ENCODE measurements around the gene GSG1L.
"Not testable (repeated sequence)": the region's sequence is repeated elsewhere in the genome, so short reads cannot be mapped to it uniquely, and the experiment has no call there.

GSG1L gene

DNA sequence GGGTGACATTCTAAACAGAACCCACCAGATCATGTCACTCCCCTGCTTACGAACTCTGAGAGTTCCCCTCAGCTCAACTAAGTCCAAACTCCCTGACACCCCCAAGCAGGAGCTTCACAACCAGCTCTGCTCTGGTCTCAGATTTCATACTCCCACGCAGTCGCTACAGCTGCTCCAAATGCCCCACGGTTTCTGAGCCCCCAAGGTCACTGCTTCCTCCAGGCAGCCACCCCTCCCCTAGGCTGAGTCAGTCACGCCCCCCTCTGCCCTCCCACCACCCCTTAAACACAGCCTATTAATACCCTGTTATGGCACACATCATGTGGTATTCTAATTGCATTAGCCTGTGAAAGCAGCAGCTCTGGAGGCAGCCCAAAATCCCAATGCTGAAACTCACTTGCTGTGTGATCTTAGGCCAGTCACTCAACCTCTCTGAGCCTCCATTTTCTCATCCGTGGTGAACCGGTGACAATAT, 51.5 kb downstream of the GSG1L start:
- peak; percentile 46 for DNase-seq

DNA sequence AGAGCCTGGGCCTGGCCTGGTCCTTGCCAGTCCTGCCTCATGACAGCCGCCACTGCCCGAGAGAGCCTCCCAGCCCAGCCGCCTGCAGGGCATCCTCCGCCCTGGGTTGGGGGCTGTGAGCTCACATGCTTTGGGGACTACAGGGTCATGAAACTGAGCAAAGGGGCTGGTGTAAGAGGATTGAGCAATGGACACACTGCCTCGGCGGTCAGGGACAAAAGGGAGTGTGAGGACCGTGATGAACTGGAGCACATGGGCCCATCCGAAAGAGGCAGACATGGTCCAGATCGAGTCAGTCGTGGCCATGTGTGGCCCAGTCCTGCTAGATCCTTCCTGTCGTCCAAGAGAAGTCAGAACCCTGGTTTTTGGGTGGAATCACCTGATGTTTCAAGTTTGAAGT, 52.3 kb downstream of the GSG1L start:
- DNase-seq, result no peak

DNA sequence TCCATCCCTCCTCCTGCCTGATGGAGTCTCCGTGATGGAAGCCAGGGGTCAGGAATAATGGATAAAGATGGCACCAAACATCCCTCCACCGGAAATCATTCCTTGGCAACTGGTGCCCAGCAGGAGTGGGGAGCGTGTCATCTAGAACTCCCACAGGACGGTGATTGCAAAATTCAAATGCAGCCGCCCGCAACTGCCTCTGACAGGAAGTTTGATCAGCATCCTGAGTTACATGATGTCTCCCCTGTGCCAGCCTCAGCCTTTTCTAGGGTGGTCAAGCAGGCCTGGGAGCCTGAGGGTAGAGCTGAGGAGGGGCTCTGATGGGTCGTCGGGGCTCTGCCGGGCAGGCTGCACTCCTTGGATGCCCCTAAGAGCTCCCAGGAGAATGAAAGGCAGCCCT, 52.8 kb downstream of the GSG1L start:
- DNase-seq, result no peak

DNA sequence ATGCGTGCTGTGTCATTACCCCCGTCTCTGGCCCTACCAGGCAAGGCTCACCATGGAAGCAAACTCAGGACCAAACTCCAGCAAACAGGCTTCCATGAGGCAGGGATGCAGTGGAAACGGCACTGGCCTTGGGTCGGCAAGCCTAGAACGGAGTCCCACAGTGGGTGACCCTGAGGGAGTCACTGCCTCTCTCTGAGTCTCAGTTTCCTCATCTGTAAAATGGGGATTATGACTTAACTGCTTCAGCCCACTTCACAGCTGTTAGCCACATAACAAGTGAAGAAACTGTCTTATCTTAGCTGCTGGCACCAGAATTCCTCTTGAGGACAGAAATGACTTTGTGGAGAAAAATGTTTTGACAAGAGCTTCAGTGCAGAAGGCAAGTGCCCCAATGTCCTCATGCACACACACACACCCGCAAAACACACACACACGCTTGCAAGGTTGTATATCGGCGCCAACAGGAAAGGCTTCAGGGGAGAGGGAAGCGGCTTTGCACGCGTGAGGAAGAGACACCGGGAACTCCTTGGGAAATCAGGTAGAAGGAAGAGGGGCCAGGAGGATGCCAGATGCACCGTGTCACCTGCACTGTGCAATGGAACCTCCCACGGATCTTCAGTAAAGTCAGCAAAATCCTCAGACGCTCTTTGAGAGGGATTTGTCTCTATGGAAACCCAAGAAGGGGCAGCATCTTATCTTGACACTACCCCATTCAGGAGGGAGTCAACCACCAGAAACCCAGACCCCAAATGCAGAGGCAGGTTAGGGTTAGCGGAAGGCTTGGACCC, 53.7 kb downstream of the GSG1L start:
- no peak for DNase-seq

DNA sequence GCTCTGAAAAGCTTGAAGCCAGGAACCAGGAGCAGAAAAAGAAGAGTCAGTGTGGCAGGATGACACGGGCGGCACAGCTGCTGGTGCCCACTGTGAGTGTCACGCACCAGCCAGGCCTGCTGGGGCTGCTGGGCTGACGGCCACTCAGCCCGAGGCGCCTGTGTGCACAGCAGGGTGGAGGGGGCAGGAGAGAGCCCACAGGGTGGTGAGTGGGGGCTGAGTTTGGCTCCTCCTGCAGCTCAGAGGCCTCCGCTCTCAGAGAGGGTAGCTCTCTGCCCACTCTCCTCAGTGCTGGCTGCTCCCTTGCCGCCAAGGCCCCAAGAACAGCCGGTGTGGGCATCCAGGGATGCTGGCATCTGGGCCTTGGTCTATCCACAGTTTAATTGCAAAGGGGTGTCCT, 59.6 kb downstream of the GSG1L start:
- DNase-seq, result no peak

DNA sequence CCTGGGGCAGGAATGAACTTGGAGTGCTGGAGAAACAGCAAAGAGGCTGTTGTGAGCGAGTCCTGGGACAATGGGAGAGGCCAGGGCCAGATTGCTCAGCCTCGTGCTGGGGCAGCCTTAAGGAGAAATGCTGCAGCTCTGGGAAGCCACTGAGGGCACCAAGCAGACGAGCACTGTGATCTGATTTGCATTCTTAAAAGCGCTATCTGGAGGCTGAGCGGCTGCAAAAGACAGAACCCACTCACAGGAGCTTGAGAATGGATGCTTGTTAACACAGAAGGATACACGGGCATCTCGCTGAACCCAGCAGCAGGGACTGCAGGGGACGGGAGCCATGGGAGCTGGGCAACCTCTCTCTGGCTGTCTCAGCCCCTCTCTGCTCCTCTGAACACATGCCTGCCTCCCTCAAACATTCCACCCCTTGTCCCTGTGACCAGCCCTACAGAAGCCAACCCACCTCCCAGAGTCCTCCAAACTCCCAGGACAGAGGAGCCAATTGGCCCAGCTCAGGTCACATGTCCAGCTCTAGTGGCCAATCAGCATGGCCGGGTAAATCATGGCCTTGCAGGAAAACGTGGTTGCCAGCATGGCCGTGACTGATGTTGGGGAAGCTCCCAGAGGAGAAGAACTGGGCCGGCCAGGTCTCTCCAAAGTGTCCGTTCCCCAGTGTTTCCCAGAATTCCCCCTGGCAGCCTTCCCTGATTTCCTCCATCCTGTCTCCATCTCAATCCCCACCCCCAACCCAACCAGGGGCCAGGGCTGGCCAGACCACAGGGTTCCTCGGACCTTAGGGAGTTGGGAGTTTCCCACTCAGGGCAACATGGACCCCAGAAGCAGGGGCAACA, 60.3 kb downstream of the GSG1L start:
- DNase-seq, result no peak

DNA sequence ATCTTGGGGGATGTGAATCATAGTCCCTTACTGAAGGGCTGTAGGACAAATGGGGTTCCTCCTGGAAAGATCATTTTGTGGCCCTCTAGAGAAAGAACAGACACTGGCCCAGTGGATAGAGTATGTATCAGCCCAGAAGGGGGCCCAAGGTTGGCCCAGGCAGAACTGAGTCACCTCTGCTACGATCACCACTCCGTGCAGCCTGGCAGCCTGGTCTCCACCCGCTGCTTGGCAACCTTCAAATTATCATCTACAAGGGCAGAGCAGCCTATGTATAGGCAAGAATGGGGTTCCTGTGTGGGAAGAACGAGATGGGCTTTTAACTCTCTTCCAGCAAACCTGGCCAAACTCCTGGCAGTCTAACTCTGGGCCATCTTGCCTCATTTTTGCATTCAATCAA, 61.9 kb downstream of the GSG1L start:
- DNase-seq, result no peak

DNA sequence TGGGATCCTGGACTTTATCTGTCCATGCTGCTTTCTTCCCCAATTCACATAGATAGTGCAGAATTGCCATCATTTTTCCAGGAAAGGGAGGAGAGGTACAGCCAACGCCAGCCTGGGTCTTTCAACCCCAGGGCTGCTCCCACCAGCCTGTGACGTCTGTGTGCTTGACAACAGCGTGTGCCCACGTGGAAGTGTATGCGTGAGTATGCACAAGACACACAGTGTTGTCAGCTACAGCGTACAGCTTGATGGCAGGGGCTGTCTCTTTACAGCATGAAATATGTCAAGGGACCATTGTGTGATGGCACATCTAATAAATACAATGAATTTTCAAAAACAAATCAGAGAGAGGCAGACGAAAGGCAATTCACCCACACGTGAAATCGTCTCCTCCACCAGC, 62.3 kb downstream of the GSG1L start:
- DNase-seq, result no peak

DNA sequence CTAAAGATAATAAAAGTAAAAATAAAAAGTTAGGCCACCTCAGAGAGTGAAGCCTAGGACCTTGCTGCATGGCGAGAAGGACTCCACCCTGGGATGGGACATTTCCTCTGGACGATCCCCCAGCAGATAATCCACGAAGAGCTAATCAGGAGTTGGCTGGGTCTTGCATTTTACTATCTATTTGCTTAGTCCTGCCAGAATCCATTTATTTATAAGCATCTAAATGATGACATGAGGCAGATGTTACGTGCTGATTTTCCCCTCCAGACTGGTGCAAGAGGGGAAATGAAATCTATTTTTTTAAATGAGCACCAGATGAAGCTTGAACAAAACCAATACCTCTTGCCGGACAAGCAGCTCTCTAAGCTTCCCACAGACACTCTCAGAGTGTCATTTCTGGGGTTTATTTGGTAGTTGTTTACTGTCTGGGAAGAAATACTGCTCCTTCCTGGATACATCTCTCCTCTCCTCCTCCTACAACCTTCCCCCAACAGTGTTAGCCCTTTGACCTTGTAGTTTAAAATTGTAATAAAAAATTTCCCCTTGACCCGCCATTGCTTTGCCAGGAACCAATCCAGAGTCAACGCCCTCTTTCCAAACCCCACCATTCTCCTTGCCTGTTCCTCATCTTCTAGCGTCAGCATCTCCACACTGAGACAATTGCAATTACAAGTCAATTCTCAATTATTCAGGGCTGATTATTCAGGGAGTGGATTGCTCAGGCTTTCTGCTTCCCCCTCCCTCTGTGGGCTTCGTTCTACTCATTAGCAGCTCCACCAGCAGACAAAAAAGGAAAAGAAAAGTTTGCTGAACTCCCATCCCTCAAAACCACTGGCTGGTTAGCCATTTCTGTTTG, 63.0 kb downstream of the GSG1L start:
- no peak for DNase-seq

DNA sequence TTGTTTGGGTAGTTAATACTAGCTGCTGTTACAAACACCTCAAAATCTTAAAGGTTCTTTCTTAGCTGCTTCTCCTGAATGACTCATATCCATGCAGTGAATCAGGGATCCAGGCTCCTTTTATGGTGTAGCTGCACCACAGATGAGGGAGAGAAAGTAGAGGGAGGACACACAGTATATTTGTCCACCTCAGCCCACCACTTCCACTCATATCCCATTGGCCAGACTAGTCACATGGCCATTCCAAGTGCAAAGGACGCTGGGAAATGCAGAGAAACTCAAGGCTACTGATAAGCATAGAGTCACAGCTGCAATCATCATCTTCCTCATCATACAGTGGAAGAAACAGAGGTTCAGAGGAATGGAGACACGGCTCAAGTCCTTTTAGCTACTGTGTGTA, 63.8 kb downstream of the GSG1L start:
- no peak for DNase-seq

DNA sequence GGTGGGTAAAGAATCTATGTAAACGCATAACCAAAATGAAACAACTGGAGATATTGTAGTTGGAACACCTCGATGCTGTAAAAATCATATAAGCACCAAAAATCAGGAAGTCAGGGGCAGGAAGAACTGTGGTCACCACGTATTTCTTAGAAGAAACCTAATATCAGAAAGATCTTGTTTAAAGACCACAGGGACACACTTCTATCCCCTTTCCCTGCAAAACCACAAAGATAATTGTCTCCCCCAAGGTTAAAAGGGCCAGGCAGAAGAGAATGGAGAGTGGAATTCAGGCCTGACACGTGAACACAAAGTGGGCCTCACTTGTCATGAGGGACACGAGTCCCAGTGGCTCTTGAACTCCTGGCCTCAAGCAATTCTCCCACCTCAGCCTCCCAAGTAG, 68.1 kb downstream of the GSG1L start:
- DNase-seq, result no peak

DNA sequence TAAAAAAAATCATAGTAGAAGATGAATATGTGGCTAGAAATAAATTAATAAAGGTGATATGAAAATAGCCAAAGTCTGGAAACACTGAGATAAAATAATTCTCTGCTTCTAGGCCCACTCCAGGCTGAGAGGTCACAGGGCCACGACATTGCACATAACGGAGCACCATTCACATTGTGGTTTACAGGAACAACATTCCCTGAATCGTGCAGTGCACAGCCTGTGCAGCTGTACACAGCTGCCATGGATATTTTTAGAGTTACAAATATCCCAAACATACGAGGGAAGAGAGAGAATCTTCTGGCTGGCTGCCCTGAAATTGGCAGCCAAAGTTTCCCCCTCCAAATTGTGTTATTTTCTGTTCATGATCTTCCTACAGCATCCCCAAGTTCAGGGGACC, 68.8 kb downstream of the GSG1L start:
- DNase-seq, result no peak

DNA sequence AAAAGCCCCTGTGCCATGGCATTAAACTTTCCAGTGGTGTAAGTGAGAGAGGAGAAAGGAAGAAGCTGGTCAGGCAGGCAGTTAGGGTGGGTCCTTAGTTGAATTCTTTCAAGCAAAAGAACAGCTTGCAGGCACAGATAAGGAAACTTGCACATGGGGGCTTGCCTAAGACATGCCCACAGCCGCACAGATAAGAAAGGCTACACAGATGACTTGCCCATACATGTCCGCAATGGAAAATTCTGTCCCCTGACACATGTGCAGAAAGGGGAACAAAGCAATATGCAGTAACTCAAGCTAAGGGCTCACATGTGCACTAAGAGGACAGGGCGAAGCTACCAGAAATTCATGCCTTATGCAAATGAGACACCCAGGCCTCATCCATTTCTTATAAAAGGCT, 69.9 kb downstream of the GSG1L start:
- no peak for DNase-seq

DNA sequence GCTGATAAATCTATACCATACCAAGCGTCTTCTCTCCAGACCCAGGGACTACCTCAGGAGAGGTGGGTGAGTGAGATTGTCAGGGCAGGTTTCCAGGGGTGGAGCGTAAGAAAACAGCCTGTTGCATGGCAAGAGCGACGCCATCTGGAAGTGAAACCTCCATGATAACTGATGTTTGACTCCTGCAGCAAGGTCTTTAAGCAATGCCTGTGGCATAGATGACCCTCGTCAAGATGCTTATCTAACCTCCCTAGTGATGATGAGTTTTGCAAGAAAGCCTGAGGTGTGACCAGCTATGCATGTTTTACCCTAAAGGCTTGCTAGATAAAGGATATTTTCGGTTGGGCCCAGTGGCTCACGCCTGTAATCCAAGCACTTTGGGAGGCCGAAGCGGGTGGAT, 71.6 kb downstream of the GSG1L start:
- no peak for DNase-seq

DNA sequence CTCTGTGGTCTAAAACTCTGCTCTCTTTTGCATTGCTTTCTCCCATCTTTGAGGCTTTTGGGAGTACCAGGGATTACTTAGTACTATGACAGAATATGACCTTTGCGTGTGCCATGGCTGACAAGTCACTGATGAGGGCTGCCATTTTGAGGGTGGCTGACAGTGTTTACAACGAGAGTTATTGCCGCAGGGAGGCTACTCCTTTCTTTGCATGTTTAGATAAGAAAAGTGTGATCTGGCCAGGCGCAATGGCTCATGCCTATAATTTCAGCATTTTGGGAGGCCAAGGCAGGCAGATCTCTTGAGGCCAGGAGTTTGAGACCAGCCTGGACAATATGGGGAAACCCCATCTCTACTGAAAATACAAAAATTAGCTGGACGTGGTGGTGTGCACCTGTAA, 77.5 kb downstream of the GSG1L start:
- DNase-seq, result no peak

DNA sequence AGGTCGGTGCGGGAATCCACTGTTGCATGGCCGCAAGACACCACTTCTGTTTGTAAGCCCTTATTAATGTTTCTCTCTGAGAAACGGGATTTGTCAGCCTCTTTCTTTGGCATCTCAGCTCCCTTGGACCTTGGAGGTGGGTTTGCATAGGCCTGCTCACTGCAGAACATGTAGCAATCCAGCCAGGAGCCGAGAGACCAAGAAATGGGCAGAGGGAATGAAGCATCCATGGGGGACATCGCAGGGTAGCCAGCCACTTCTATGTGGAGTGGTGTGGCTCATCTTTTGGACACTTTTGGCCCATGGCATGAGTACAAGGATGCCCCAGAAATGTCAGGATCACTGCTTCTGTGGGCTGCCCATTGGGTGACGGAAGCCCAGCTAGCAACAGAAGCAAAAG, 79.4 kb downstream of the GSG1L start:
- DNase-seq, result no peak

DNA sequence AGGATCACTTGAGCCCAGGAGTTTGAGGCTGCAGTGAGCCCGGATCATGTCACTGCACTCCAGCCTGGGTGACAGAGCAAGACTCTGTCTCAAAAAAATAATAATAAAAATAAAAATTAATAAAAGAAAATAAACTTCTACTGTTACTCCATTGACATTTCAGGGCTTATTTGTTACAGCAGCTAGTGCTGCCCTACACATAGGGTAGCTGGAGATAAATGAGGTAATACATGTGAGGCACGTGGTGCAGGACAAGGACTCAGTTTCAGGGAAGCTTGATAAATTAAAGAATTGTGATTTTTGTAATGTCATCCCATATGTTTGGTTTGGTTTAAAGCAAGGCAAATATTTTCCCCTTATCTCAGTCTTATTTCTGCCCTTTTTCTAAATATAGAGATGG, 80.3 kb downstream of the GSG1L start:
- DNase-seq, result no peak

DNA sequence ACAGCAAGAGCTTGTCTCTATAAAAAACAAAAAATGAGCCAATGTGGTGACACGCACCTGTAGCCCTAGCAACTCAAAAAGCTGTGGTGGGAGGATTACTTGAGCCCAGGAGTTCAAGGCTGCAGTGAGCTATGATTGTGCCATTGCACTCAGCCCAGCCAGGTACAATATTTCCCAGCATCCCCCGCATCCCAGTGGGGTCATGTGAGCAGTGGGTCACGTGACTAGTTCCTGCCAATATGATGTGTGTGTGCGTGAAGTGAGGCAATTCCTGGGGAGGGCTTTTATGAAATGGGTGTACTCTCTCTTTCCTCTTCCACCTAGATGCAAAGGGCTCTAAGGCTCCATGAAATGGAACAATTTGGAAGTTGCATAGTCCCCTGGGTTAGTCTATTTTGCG, 81.3 kb downstream of the GSG1L start:
- no peak for DNase-seq

DNA sequence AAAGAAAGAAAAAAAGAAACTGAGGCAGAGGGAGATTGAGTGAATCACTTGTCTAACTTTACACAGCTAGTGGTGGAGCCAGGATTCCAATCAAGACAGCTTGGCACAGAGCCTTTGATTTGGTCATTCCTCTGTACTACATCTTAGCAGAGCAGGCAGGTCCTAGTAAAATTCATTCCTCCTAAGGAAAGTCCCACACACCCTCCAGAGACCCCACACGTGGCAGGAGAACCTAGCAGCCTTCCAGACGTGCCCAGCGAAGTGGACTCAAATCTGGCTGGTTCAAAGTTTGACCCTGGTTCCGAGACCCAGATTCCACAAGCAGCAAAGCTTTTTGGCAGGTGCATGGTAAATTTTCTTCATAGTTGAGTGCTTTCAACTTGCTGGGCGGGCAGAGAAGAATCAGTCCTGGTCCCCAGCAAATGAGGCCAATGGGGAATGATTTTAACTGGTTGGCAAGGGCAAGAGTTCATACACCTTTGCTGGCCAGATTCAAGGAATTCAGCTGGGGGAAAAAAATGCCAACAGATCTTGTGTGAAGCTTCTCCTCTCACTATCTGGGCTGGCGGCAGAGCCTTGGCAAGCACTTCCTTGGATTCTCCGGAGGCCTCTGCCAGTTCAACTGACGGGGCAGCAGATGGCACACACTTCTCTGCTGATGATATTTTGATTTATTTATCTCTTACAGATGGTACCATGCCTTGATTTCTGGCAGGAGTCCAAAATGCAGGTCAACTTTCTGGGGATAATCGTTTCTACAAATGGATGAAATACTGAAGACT, 82.4 kb downstream of the GSG1L start:
- DNase-seq, result peak; percentile 96

DNA sequence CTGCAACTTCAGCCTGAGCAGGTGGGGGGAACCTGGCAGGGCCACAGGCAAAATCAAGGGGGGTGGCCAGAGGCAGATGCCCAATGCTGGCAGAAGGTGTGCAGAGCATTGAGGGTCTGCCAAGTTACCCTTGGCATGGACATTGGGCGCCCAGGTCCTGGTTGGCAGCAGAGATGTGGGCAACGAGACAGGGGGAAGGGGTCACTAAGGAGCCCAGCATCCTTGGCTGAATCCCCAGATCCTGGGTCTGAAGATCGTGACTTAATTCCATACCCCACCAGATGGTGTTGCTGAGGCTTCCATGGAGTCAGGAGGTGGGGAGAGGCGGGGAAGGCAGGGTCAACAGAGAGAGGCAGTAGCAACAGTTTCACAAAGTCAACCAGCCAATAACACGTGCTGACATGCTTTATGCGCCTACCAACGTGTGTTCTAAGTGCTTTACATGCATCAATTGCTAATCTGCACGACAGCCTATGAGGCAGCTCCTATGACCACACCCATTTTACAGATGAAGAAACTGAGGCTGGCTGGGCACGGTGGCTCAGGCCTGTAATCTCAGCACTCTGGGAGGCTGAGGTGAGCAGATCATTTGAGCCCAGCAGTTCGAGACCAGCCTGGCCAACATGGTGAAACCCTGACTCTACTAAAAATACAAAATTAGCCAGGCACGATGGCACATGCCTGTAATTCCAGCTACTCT, 83.3 kb downstream of the GSG1L start:
- DNase-seq, result peak; percentile 85

DNA sequence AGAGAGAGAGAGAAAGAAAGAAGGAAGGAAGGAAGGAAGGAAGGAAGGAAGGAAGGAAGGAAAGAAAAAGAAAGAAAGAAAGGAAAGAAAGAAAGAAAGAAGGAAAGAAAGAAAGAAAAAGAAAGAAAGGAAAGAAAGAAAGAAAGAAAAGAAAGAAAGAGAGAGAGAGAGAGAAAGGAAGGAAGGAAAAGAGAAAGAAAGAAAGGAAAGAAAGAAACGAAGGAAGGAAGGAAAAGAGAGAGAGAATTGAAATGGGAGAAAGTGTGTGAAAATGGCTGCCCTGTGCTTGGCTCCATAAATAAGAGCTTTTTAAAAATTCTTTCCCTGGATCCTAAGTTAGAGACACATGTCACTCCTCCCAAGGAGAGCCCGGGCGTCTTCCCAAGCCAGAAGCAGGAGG, 83.8 kb downstream of the GSG1L start:
- DNase-seq, result not testable (repeated sequence)

DNA sequence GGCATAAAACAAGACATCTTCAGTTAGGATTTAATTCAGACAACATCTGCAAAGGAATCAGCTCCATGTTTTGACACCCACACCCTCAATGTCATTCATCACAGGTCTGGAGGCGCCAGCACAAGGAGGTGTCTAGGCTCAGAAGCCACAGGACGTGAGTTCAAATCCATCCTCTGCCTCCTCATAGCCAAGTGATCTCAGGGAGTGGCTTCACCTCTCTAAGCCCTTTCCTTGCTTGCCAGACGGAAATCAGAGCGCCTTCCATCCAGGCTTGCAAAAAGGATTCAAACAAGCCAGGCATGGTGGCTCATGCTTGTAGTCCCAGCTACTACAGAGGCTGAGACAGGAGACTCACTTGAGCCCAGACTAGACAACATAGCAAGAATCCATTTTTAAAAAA, 84.6 kb downstream of the GSG1L start:
- DNase-seq, result no peak

Measured in DMS 273 treated with DMSO at 0.1 percent for 48 hours (cell line).